HepG2 (cell line): ENCODE data around the gene MAP3K5. TPM values are rescaled to one million over a fixed set of nuclear protein-coding genes. Genes with fewer than 3 reads are reported as not detected.
"Not testable (repeated sequence)": the region's sequence is repeated elsewhere in the genome, so short reads cannot be mapped to it uniquely, and the experiment has no call there.

Experiments used
- ATAC-seq: fragments of 200-7000 bp; cut with Tn5 transposase; 3 replicates; pipeline ENCODE4 v1.9.1; 2020; ENCODE audit warnings: mild to moderate bottlenecking, moderate library complexity
- BruUV-seq: library from RNA; stranded (reverse); fragments of 400-500 nt; replicated peaks from 2 replicates; lab custom pipeline; 2021; lab: Mats Ljungman, UMichigan
- CTCF ChIA-PET: fragments of 300-600 bp; formaldehyde crosslinking; extraction: SDS; loops from one replicate; lab custom pipeline; 2021; ENCODE audit warnings: low total read pairs, inconsistent platforms, low intra/inter-chr PET ratio; lab: Yijun Ruan, JAX
- POLR2A ChIA-PET: fragments of 350-600 bp; sonication (Branson Sonifier 250); formaldehyde crosslinking; loops from one replicate; lab custom pipeline; 2020; ENCODE audit warnings: antibody characterized with exemption, inconsistent platforms; lab: Yijun Ruan, JAX
- DNase-seq: peaks from one replicate; pipeline ENCODE4 v3.0.0-alpha.2; 2015; ENCODE audit warnings: low spot score
- FAIRE-seq: peaks from 3 replicates; lab custom pipeline; 2011; peaks lifted over from hg19 to GRCh38; lab: Jason Lieb, UNC
- H2AFZ ChIP-seq: one replicate; pipeline ENCODE4 v1.6.1; 2011; ENCODE audit warnings: low read length, inconsistent platforms
- H3K27ac ChIP-seq: fragments of 300-600 bp; 3 replicates; pipeline ENCODE4 v1.8.0; 2011; ENCODE audit warnings: mixed run types, mild to moderate bottlenecking, mixed read lengths, low read length, inconsistent platforms; ENCODE audit not compliant: insufficient read depth; ENCODE audit errors: extremely low read length
- H3K27me3 ChIP-seq, 2 experiments: fragments of 200-600 bp in 1 of 2; 2 replicates in 1 of 2; 3 replicates in 1 of 2; pipeline versions ENCODE4 v1.6.0 to v1.8.0; 2011; ENCODE audit warnings: low read length in 2 of 2, mild to moderate bottlenecking in 2 of 2, moderate library complexity in 2 of 2, inconsistent platforms in 1 of 2; ENCODE audit not compliant: insufficient read depth in 2 of 2, control insufficient read depth in 1 of 2
- H3K36me3 ChIP-seq, 2 experiments: fragments of 200-600 bp in 1 of 2; replicated peaks in 1 of 2; 2 replicates in 1 of 2; 3 replicates in 1 of 2; pipeline versions ENCODE4 v1.5.1 to v1.8.0; 2011; ENCODE audit warnings: low read length in 2 of 2, inconsistent platforms in 1 of 2; ENCODE audit not compliant: insufficient read depth in 2 of 2, control insufficient read depth in 1 of 2
- H3K4me1 ChIP-seq: 2 replicates; pipeline ENCODE4 v1.5.1; 2012; ENCODE audit warnings: low read length, inconsistent platforms; ENCODE audit not compliant: insufficient read depth
- H3K4me2 ChIP-seq: 2 replicates; pipeline ENCODE4 v1.6.0; 2011; ENCODE audit warnings: low read depth, low read length, inconsistent platforms
- H3K4me3 ChIP-seq, 3 experiments: fragments of 200-600 bp in 1 of 3; sonication (generic), shearing (Covaris generic) in 1 of 3; replicated peaks in 1 of 3; 2 replicates each; pipeline ENCODE4 v1.5.1; 2011 to 2016; ENCODE audit warnings: low read length in 3 of 3, inconsistent platforms in 2 of 3, low read depth in 2 of 3, mild to moderate bottlenecking in 2 of 3, control low read depth in 1 of 3, mixed read lengths in 1 of 3; ENCODE audit not compliant: insufficient read depth in 1 of 3
- H3K79me2 ChIP-seq: one replicate; pipeline ENCODE4 v1.6.1; 2011; ENCODE audit warnings: low read length, inconsistent platforms; ENCODE audit not compliant: insufficient read depth
- H3K9ac ChIP-seq: 2 replicates; pipeline ENCODE4 v1.6.0; 2011; ENCODE audit warnings: mild to moderate bottlenecking, low read depth, low read length, inconsistent platforms; ENCODE audit not compliant: insufficient read depth
- H3K9me3 ChIP-seq: 2 replicates; pipeline ENCODE4 v1.5.1; 2012; ENCODE audit warnings: mild to moderate bottlenecking, low read length
- H4K20me1 ChIP-seq: 2 replicates; pipeline ENCODE4 v1.6.0; 2011; ENCODE audit warnings: inconsistent platforms, mild to moderate bottlenecking, low read length, moderate library complexity; ENCODE audit not compliant: insufficient read depth
- ZBTB33 ChIP-seq: sonication (generic); formaldehyde crosslinking; IDR thresholded peaks from 2 replicates; pipeline ENCODE4 v1.4.0; 2020; ENCODE audit warnings: missing genetic modification reagents
- ZNF10 ChIP-seq: sonication (generic); formaldehyde crosslinking; IDR thresholded peaks from 2 replicates; pipeline ENCODE4 v1.4.0; 2020; ENCODE audit warnings: mild to moderate bottlenecking, low read depth, missing genetic modification reagents, borderline replicate concordance
- WGBS: methylation state at CpG from one replicate; pipeline ENCODE4 v1.1.6; 2017; ENCODE audit warnings: low lambda C conversion rate; 5-methylcytosine and 5-hydroxymethylcytosine counted together
- in situ Hi-C: cut with HindIII; loops from 2 replicates; pipeline ENCODE4 v1.10.0; 2017; ENCODE audit warnings: low pct_unique_long_range_greater_than_20kb; ENCODE audit not compliant: extremely low pct_ligation_motif_present
- intact Hi-C: fragments of 100-400 bp; cut with micrococcal nuclease; formaldehyde crosslinking; loops from one replicate; pipeline ENCODE4 v1.10.0; 2022; ENCODE audit not compliant: unreplicated experiment
- polyA plus RNA-seq, 8 experiments: library from polyadenylated mRNA; depleted of rRNA in 3 of 8; stranded (reverse) in 7 of 8; unstranded in 1 of 8; fragments of >200 nt; fragmentation: Illumina TruSeq in 4 of 8; extraction: Trizol in 4 of 8; gene quantifications; 2 replicates each; pipeline versions ENCODE4 v1.2.1 to v1.2.3, GENCODE V29; 2011 to 2016; ENCODE audit warnings: low read depth in 4 of 8, missing spikeins in 1 of 8, mixed read lengths in 1 of 8; ENCODE audit not compliant: insufficient read depth in 1 of 8
- total RNA-seq, 5 experiments: library from RNA; depleted of rRNA; stranded (reverse); fragments of >200 nt; fragmentation: Illumina TruSeq; extraction: Trizol; gene quantifications; 2 replicates each; pipeline ENCODE4 v1.2.3, GENCODE V29; 2016; ENCODE audit warnings: low read depth in 1 of 5

The MAP3K5 gene
- total and polyA plus RNA-seq, 2 of the 13 experiments (the other 11 are each of a cell fraction or from before 2014, with no cell fraction given), result not detected

- CTCF ChIA-PET, result no interaction called here
- no peaks in the 10 kb centered on the region for H3K4me1 ChIP-seq
- H2AFZ ChIP-seq, result no peak overlapping the region
- no peaks in the 10 kb centered on the region for H3K9me3 ChIP-seq
- no peak for DNase-seq
- TF ChIP-seq ZNF10 (CRISPR knock-in tag), result no peak
- TF ChIP-seq ZBTB33, result no peak
- TF ChIP-seq, all 625 proteins: peak for 0
- ATAC-seq (no peak), FAIRE-seq (no peak)
- Histone ChIP-seq H3K9ac (no peak overlapping the region), H3K27me3 (peaks cover 0 to 4% of the 10 kb centered on the region in 2 experiments; a peak in 1 of 5 replicates), H4K20me1 (no peaks in the 10 kb centered on the region), H3K27ac (no peak overlapping the region), H3K4me3 (no peak overlapping the region), H3K4me2 (no peak overlapping the region), H3K79me2 (no peaks in the 10 kb centered on the region), H3K36me3 (no peaks in the 10 kb centered on the region)
- BruUV-seq, result no TSS peak
- intact Hi-C loops (no loop called here), in situ Hi-C loops (no loop called here)
- POLR2A ChIA-PET, result no interaction called here
Measured at GRCh38 chr6:136693090-136693489, 99.2 kb downstream of the MAP3K5 start.

DNA sequence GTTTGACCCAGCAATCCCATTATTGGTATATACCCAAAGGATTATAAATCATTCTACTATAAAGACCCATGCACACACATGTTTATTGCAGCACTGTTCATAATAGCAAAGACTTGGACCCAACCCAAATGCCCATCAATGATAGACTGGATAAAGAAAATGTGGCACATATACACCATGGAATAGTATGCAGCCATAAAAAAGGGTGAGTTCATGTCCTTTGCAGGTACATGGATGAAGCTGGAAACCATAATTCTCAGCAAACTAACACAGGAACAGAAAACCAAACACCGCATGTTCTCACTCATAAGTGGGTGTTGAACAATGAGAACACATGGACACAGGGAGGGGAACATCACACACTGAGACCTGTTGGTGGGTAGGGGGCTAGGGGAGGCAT lies 104.4 kb downstream of the MAP3K5 start:
- ATAC-seq, intact Hi-C loops, DNase-seq, H3K4me1 ChIP-seq, H3K4me3 ChIP-seq, in situ Hi-C loops, H3K9ac ChIP-seq, BruUV-seq, H3K27ac ChIP-seq, H4K20me1 ChIP-seq, H3K36me3 ChIP-seq, FAIRE-seq, CTCF ChIA-PET, H2AFZ ChIP-seq, H3K9me3 ChIP-seq, POLR2A ChIA-PET, H3K79me2 ChIP-seq, H3K27me3 ChIP-seq, H3K4me2 ChIP-seq: not testable (repeated sequence)
- 88% methylated on average over 1 of the region's 1 CpG for WGBS
